IMR-90 (cell line): ENCODE measurements around the gene MEF2A. TPM values are rescaled to one million over a fixed set of nuclear protein-coding genes. Genes with fewer than 3 reads are reported as not detected.

Experiments used
- ATAC-seq: fragments of 200-7000 bp; cut with Tn5 transposase; 2 replicates; pipeline ENCODE4 v1.9.1; 2020; ENCODE audit warnings: low read depth, mild to moderate bottlenecking, moderate library complexity
- BruUV-seq: library from RNA; stranded (reverse); fragments of 400-500 nt; replicated peaks from 2 replicates; lab custom pipeline; 2021; lab: Mats Ljungman, UMichigan
- CTCF ChIA-PET: fragments of 300-600 bp; formaldehyde crosslinking; extraction: SDS; loops from one replicate; lab custom pipeline; 2021; ENCODE audit warnings: antibody characterized with exemption; lab: Yijun Ruan, JAX
- POLR2A ChIA-PET: fragments of 300-600 bp; sonication (Branson Sonifier 250); formaldehyde crosslinking; loops from one replicate; lab custom pipeline; 2022; ENCODE audit warnings: antibody characterized with exemption; ENCODE audit not compliant: unreplicated experiment; lab: Charles Lee
- DNase-seq: peaks from one replicate; pipeline ENCODE4 v3.0.0; 2013
- H2AFZ ChIP-seq: replicated peaks from 2 replicates; pipeline ENCODE3; 2013; ENCODE audit warnings: low read length, mild to moderate bottlenecking; ENCODE audit not compliant: poor library complexity
- H2AK5ac ChIP-seq: 2 replicates; pipeline ENCODE4 v1.6.1; 2013; ENCODE audit warnings: low read depth, low read length, inconsistent platforms
- H2AK9ac ChIP-seq: replicated peaks from 2 replicates; pipeline ENCODE3; 2013; ENCODE audit warnings: mild to moderate bottlenecking, low read depth, low read length, moderate library complexity; ENCODE audit not compliant: poor library complexity
- H2BK120ac ChIP-seq: 2 replicates; pipeline ENCODE4 v1.6.1; 2013; ENCODE audit warnings: low read depth, low read length, inconsistent platforms
- H2BK15ac ChIP-seq: 3 replicates; pipeline ENCODE4 v1.6.1; 2013; ENCODE audit warnings: low read depth, low read length, inconsistent platforms
- H2BK20ac ChIP-seq: 2 replicates; pipeline ENCODE4 v1.6.1; 2013; ENCODE audit warnings: low read depth, mild to moderate bottlenecking, inconsistent platforms, low read length, moderate library complexity
- H2BK5ac ChIP-seq: 2 replicates; pipeline ENCODE4 v1.6.1; 2013; ENCODE audit warnings: mild to moderate bottlenecking, low read depth, low read length, inconsistent platforms; ENCODE audit not compliant: poor library complexity, severe bottlenecking
- H3K14ac ChIP-seq: replicated peaks from 2 replicates; pipeline ENCODE4 v1.6.1; 2013; ENCODE audit warnings: low read depth, low read length, inconsistent platforms
- H3K18ac ChIP-seq: 2 replicates; pipeline ENCODE4 v1.6.1; 2013; ENCODE audit warnings: low read depth, low read length, control low read depth
- H3K23ac ChIP-seq: 2 replicates; pipeline ENCODE4 v1.6.1; 2013; ENCODE audit warnings: low read depth, low read length, inconsistent platforms
- H3K27ac ChIP-seq: 2 replicates; pipeline ENCODE4 v1.5.1; 2013; ENCODE audit warnings: mild to moderate bottlenecking, control low read depth, low read length; ENCODE audit not compliant: insufficient read depth
- H3K27me3 ChIP-seq: 2 replicates; pipeline ENCODE4 v1.6.1; 2013; ENCODE audit warnings: low read length; ENCODE audit not compliant: control insufficient read depth, insufficient read depth
- H3K36me3 ChIP-seq: 2 replicates; pipeline ENCODE4 v1.6.1; 2013; ENCODE audit warnings: low read length, mixed read lengths; ENCODE audit not compliant: control insufficient read depth, insufficient read depth
- H3K4ac ChIP-seq: 2 replicates; pipeline ENCODE4 v1.6.1; 2013; ENCODE audit warnings: low read depth, low read length, inconsistent platforms
- H3K4me1 ChIP-seq: 2 replicates; pipeline ENCODE4 v1.6.1; 2013; ENCODE audit warnings: low read length, mixed read lengths; ENCODE audit not compliant: control insufficient read depth, insufficient read depth
- H3K4me2 ChIP-seq: 2 replicates; pipeline ENCODE4 v1.6.1; 2013; ENCODE audit warnings: low read depth, mild to moderate bottlenecking, control low read depth, low read length, moderate library complexity
- H3K4me3 ChIP-seq: 2 replicates; pipeline ENCODE4 v1.5.1; 2013; ENCODE audit warnings: low read depth, mild to moderate bottlenecking, control low read depth, low read length, moderate library complexity; ENCODE audit not compliant: insufficient read depth
- H3K56ac ChIP-seq: 2 replicates; pipeline ENCODE4 v1.6.1; 2013; ENCODE audit warnings: low read length, inconsistent platforms; ENCODE audit not compliant: insufficient read depth; ENCODE audit errors: extremely low read depth
- H3K79me1 ChIP-seq, 2 experiments: 2 replicates each; pipeline ENCODE4 v1.6.1; 2013; ENCODE audit warnings: low read length in 2 of 2, inconsistent platforms in 1 of 2, low read depth in 1 of 2
- H3K9ac ChIP-seq: 2 replicates; pipeline ENCODE4 v1.6.1; 2013; ENCODE audit warnings: low read depth, low read length, control low read depth
- H3K9me1 ChIP-seq: 2 replicates; pipeline ENCODE4 v1.6.1; 2013; ENCODE audit warnings: low read length, inconsistent platforms; ENCODE audit not compliant: insufficient read depth
- H3K9me3 ChIP-seq: 2 replicates; pipeline ENCODE4 v1.6.1; 2013; ENCODE audit warnings: low read length; ENCODE audit not compliant: control insufficient read depth, insufficient read depth
- H4K20me1 ChIP-seq: 2 replicates; pipeline ENCODE4 v1.6.1; 2013; ENCODE audit warnings: low read length, inconsistent platforms; ENCODE audit not compliant: insufficient read depth
- H4K5ac ChIP-seq: 2 replicates; pipeline ENCODE4 v1.6.1; 2013; ENCODE audit warnings: mild to moderate bottlenecking, low read depth, low read length, control low read depth
- H4K8ac ChIP-seq, 2 experiments: 2 replicates each; pipeline ENCODE4 v1.6.1; 2013; ENCODE audit warnings: low read depth in 2 of 2, low read length in 2 of 2, control low read depth in 1 of 2, inconsistent platforms in 1 of 2
- H4K91ac ChIP-seq: 2 replicates; pipeline ENCODE4 v1.6.1; 2013; ENCODE audit warnings: low read depth, low read length, inconsistent platforms; ENCODE audit not compliant: insufficient read depth
- BHLHE40 ChIP-seq: fragments of 150-350 bp; IDR thresholded peaks from 2 replicates; pipeline ENCODE4 v1.6.1; 2016; ENCODE audit warnings: mild to moderate bottlenecking, low read depth, low read length
- CEBPB ChIP-seq: IDR thresholded peaks from 2 replicates; pipeline ENCODE4 v1.6.1; 2012; ENCODE audit warnings: low read depth, low read length, improper control_type of control experiment
- CHD1 ChIP-seq: IDR thresholded peaks from 2 replicates; pipeline ENCODE4 v1.6.1; 2012; ENCODE audit warnings: low read depth, low read length, improper control_type of control experiment
- CTCF ChIP-seq: conservative IDR thresholded peaks from 2 replicates; pipeline ENCODE4 v1.5.1; 2012; ENCODE audit warnings: mild to moderate bottlenecking, low read depth, low read length, improper control_type of control experiment
- ELK1 ChIP-seq: fragments of 150-350 bp; IDR thresholded peaks from 2 replicates; pipeline ENCODE4 v1.6.1; 2016; ENCODE audit warnings: low read depth, mild to moderate bottlenecking, low read length, moderate library complexity, borderline replicate concordance
- FOS ChIP-seq: fragments of 150-350 bp; IDR thresholded peaks from 2 replicates; pipeline ENCODE4 v1.6.1; 2016; ENCODE audit warnings: low read depth, low read length
- MAFK ChIP-seq: IDR thresholded peaks from 2 replicates; pipeline ENCODE4 v1.6.1; 2012; ENCODE audit warnings: low read depth, low read length, improper control_type of control experiment
- MAZ ChIP-seq: IDR thresholded peaks from 2 replicates; pipeline ENCODE4 v1.6.1; 2012; ENCODE audit warnings: low read depth, mild to moderate bottlenecking, low read length, improper control_type of control experiment, moderate library complexity, borderline replicate concordance
- MXI1 ChIP-seq: IDR thresholded peaks from 2 replicates; pipeline ENCODE4 v1.6.1; 2012; ENCODE audit warnings: low read depth, mild to moderate bottlenecking, low read length, moderate library complexity, borderline replicate concordance
- NFE2L2 ChIP-seq: fragments of 150-350 bp; IDR thresholded peaks from 2 replicates; pipeline ENCODE4 v1.6.1; 2016; ENCODE audit warnings: low read depth, mild to moderate bottlenecking, low read length
- POLR2A ChIP-seq: IDR thresholded peaks from 2 replicates; pipeline ENCODE4 v1.6.1; 2012; ENCODE audit warnings: mild to moderate bottlenecking, low read depth, low read length
- RAD21 ChIP-seq: IDR thresholded peaks from 2 replicates; pipeline ENCODE4 v1.6.1; 2012; ENCODE audit warnings: low read length, improper control_type of control experiment
- RFX5 ChIP-seq: IDR thresholded peaks from 2 replicates; pipeline ENCODE4 v1.8.0; 2012; ENCODE audit warnings: low read depth, mild to moderate bottlenecking, low read length, moderate library complexity
- SMC3 ChIP-seq: fragments of 150-350 bp; IDR thresholded peaks from 2 replicates; pipeline ENCODE4 v1.6.1; 2016; ENCODE audit warnings: low read depth, mild to moderate bottlenecking, antibody characterized with exemption, low read length, moderate library complexity
- USF2 ChIP-seq: fragments of 150-350 bp; IDR thresholded peaks from 2 replicates; pipeline ENCODE4 v1.6.1; 2017; ENCODE audit warnings: mild to moderate bottlenecking, antibody characterized with exemption, low read length, low read depth
- dilution Hi-C: fragments of 300-500 bp; cut with HindIII; formaldehyde crosslinking; loops from one replicate; pipeline ENCODE4 v1.14.3; 2018; ENCODE audit warnings: low sequenced_read_pairs; ENCODE audit not compliant: unreplicated experiment
- in situ Hi-C: fragments of 300-500 bp; cut with MboI; formaldehyde crosslinking; loops from 3 replicates; pipeline ENCODE4 v1.14.3; 2019; ENCODE audit warnings: low sequenced_read_pairs, inconsistent platforms, mixed read lengths
- intact Hi-C: fragments of 100-400 bp; cut with micrococcal nuclease; formaldehyde crosslinking; loops from 2 replicates; pipeline ENCODE4 v1.10.0; 2022
- polyA plus RNA-seq, 3 experiments: library from polyadenylated mRNA; depleted of rRNA; stranded (reverse); fragments of >200 nt; gene quantifications; 2 replicates each; pipeline ENCODE4 v1.2.3, GENCODE V29; 2012; ENCODE audit warnings: low replicate concordance in 1 of 3
- total RNA-seq: library from RNA; depleted of rRNA; stranded (reverse); fragments of >200 nt; gene quantifications from 2 replicates; pipeline ENCODE4 v1.2.3, GENCODE V29; 2012

MEF2A gene
- total and polyA plus RNA-seq, 2 of the 4 experiments (the other 2 are of a cell fraction): 16.1 to 16.7 TPM

- H3K9me1 ChIP-seq: peaks cover 3% of the 10 kb centered on the region; the same call in 1 of the 2 replicates
- H3K36me3 ChIP-seq: no peaks in the 10 kb centered on the region
- intact Hi-C loops (no loop called here), in situ Hi-C loops (no loop called here), dilution Hi-C loops (no loop called here)
- CTCF ChIA-PET: no interaction called here
- no peak overlapping the region for H2AFZ ChIP-seq
- H4K20me1 ChIP-seq: peaks cover 37% of the 10 kb centered on the region
- TF ChIP-seq ELK1 (no peak), MAZ (no peak), RFX5 (no peak), USF2 (no peak), MXI1 (no peak), CTCF (no peak), NFE2L2 (no peak), POLR2A (no peak), MAFK (no peak), CHD1 (no peak), CEBPB (no peak), RAD21 (no peak), BHLHE40 (no peak), SMC3 (no peak), FOS (no peak)
- H3K4me3 ChIP-seq: no peak overlapping the region
- peaks cover 14 to 52% of the 10 kb centered on the region in 2 experiments for H3K79me1 ChIP-seq
- no peaks in the 10 kb centered on the region for H3K27me3 ChIP-seq
- no peak overlapping the region for H4K8ac ChIP-seq
- ATAC-seq (no peak), DNase-seq (no peak)
- H3K18ac ChIP-seq: no peak overlapping the region
- no TSS peak for BruUV-seq
- H3K4me1 ChIP-seq: peaks cover 4% of the 10 kb centered on the region
- no peak overlapping the region for H4K5ac ChIP-seq
- no peak overlapping the region for H3K4ac ChIP-seq
- no peak overlapping the region for H3K9ac ChIP-seq
- H3K14ac ChIP-seq: no peak overlapping the region
- POLR2A ChIA-PET: no interaction called here
- no peaks in the 10 kb centered on the region for H3K9me3 ChIP-seq
- no peak overlapping the region for H3K23ac ChIP-seq
- no peak overlapping the region for H2AK5ac ChIP-seq
- H2BK5ac ChIP-seq: no peak overlapping the region
- H2BK15ac ChIP-seq: no peak overlapping the region
- no peak overlapping the region for H2AK9ac ChIP-seq
- no peak overlapping the region for H3K56ac ChIP-seq
- H4K91ac ChIP-seq: no peak overlapping the region
- H2BK20ac ChIP-seq: no peak overlapping the region
- no peak overlapping the region for H3K27ac ChIP-seq
- no peak overlapping the region for H3K4me2 ChIP-seq
- H2BK120ac ChIP-seq: no peak overlapping the region
These were observed 24.0 kb downstream of the MEF2A start for GRCh38 chr15:99589801-99590200.
